ENCODE data around the gene PHLDA3. TPM values are rescaled to one million over a fixed set of nuclear protein-coding genes. Genes with fewer than 3 reads are reported as not detected.

PHLDA3 gene
- total RNA-seq, 1 experiment from 2014 or later = 3.4 TPM

- no peak for DNase-seq
- H3K27me3 ChIP-seq (ENCODE audit: control insufficient read depth, insufficient read depth, low read length) = no peaks in the 10 kb centered on the region
- H3K4me3 ChIP-seq (ENCODE audit: insufficient read depth, low read depth, low read length) = no peak overlapping the region
- H3K36me3 ChIP-seq (replicated peaks; ENCODE audit: control insufficient read depth, insufficient read depth, low read length) = no peaks in the 10 kb centered on the region
Observed at GRCh38 chr1:201427963-201428362, 41.0 kb downstream of the PHLDA3 start.

GRCh38 chr1:201426479-201427310 is 42.3 kb downstream of the PHLDA3 start:
- peak; percentile 50 for DNase-seq
- H3K36me3 ChIP-seq (replicated peaks; ENCODE audit: control insufficient read depth, insufficient read depth, low read length) = no peaks in the 10 kb centered on the region
- H3K4me3 ChIP-seq (ENCODE audit: insufficient read depth, low read depth, low read length) = no peak overlapping the region
- H3K27me3 ChIP-seq (ENCODE audit: control insufficient read depth, insufficient read depth, low read length) = no peaks in the 10 kb centered on the region

- no peak overlapping the region for H3K4me3 ChIP-seq (ENCODE audit: insufficient read depth, low read depth, low read length)
- DNase-seq = no peak
- H3K27me3 ChIP-seq (ENCODE audit: control insufficient read depth, insufficient read depth, low read length) = no peaks in the 10 kb centered on the region
- no peaks in the 10 kb centered on the region for H3K36me3 ChIP-seq (replicated peaks; ENCODE audit: control insufficient read depth, insufficient read depth, low read length)
Observed at GRCh38 chr1:201424146-201424545, 44.8 kb downstream of the PHLDA3 start.

GRCh38 chr1:201423655-201424054 is 45.3 kb downstream of the PHLDA3 start:
- no peaks in the 10 kb centered on the region for H3K27me3 ChIP-seq (ENCODE audit: control insufficient read depth, insufficient read depth, low read length)
- no peak overlapping the region for H3K4me3 ChIP-seq (ENCODE audit: insufficient read depth, low read depth, low read length)
- no peaks in the 10 kb centered on the region for H3K36me3 ChIP-seq (replicated peaks; ENCODE audit: control insufficient read depth, insufficient read depth, low read length)
- DNase-seq = no peak

- no peaks in the 10 kb centered on the region for H3K27me3 ChIP-seq (ENCODE audit: control insufficient read depth, insufficient read depth, low read length)
- DNase-seq = no peak
- H3K36me3 ChIP-seq (replicated peaks; ENCODE audit: control insufficient read depth, insufficient read depth, low read length) = no peaks in the 10 kb centered on the region
- no peak overlapping the region for H3K4me3 ChIP-seq (ENCODE audit: insufficient read depth, low read depth, low read length)
Observed at GRCh38 chr1:201422436-201423030, 46.5 kb downstream of the PHLDA3 start.

- Histone ChIP-seq H3K36me3 (replicated peaks; ENCODE audit: control insufficient read depth, insufficient read depth, low read length) (no peaks in the 10 kb centered on the region), H3K27me3 (ENCODE audit: control insufficient read depth, insufficient read depth, low read length) (no peaks in the 10 kb centered on the region), H3K4me3 (ENCODE audit: insufficient read depth, low read depth, low read length) (no peak overlapping the region)
- no peak for DNase-seq
Observed at GRCh38 chr1:201422026-201422425, 47.0 kb downstream of the PHLDA3 start.

GRCh38 chr1:201421041-201421440 is 47.9 kb downstream of the PHLDA3 start:
- no peak for DNase-seq
- no peaks in the 10 kb centered on the region for H3K27me3 ChIP-seq (ENCODE audit: control insufficient read depth, insufficient read depth, low read length)
- no peaks in the 10 kb centered on the region for H3K36me3 ChIP-seq (replicated peaks; ENCODE audit: control insufficient read depth, insufficient read depth, low read length)
- no peak overlapping the region for H3K4me3 ChIP-seq (ENCODE audit: insufficient read depth, low read depth, low read length)

- DNase-seq = no peak
- H3K36me3 ChIP-seq (replicated peaks; ENCODE audit: control insufficient read depth, insufficient read depth, low read length) = no peaks in the 10 kb centered on the region
- no peaks in the 10 kb centered on the region for H3K27me3 ChIP-seq (ENCODE audit: control insufficient read depth, insufficient read depth, low read length)
- H3K4me3 ChIP-seq (ENCODE audit: insufficient read depth, low read depth, low read length) = no peak overlapping the region
Observed at GRCh38 chr1:201420608-201421002, 48.4 kb downstream of the PHLDA3 start.

GRCh38 chr1:201419746-201420607 is 49.0 kb downstream of the PHLDA3 start:
- H3K36me3 ChIP-seq (replicated peaks; ENCODE audit: control insufficient read depth, insufficient read depth, low read length) = no peaks in the 10 kb centered on the region
- no peaks in the 10 kb centered on the region for H3K27me3 ChIP-seq (ENCODE audit: control insufficient read depth, insufficient read depth, low read length)
- no peak for DNase-seq
- no peak overlapping the region for H3K4me3 ChIP-seq (ENCODE audit: insufficient read depth, low read depth, low read length)

GRCh38 chr1:201419256-201419655 is 49.7 kb downstream of the PHLDA3 start:
- Histone ChIP-seq H3K36me3 (replicated peaks; ENCODE audit: control insufficient read depth, insufficient read depth, low read length) (no peaks in the 10 kb centered on the region), H3K27me3 (ENCODE audit: control insufficient read depth, insufficient read depth, low read length) (no peaks in the 10 kb centered on the region), H3K4me3 (ENCODE audit: insufficient read depth, low read depth, low read length) (no peak overlapping the region)
- no peak for DNase-seq

- Histone ChIP-seq H3K36me3 (replicated peaks; ENCODE audit: control insufficient read depth, insufficient read depth, low read length) (no peaks in the 10 kb centered on the region), H3K4me3 (ENCODE audit: insufficient read depth, low read depth, low read length) (no peak overlapping the region), H3K27me3 (ENCODE audit: control insufficient read depth, insufficient read depth, low read length) (no peaks in the 10 kb centered on the region)
- DNase-seq = no peak
Observed at GRCh38 chr1:201418461-201418860, 50.5 kb downstream of the PHLDA3 start.

Other genes with a start within 250 kb of the PHLDA3 start
- not detected in 2 replicates for gene PKP1, start 185.7 kb downstream of the PHLDA3 start, total RNA-seq (2014; rRNA removed; shearing (Covaris generic))
- 0.17 TPM in 1 of 2 replicates, not detected in the other for gene TNNT2, start 91.5 kb downstream of the PHLDA3 start, total RNA-seq (2014; rRNA removed; shearing (Covaris generic))
- 4.3 and 4.5 TPM in 2 replicates for gene LAD1, start 69.9 kb downstream of the PHLDA3 start, total RNA-seq (2014; rRNA removed; shearing (Covaris generic))
- 0.18 and 1.2 TPM in 2 replicates for gene TNNI1, start 47.5 kb downstream of the PHLDA3 start, total RNA-seq (2014; rRNA removed; shearing (Covaris generic))
- gene CSRP1, start 37.9 kb upstream of the PHLDA3 start, total RNA-seq (2014; rRNA removed; shearing (Covaris generic)) = 0.73 and 0.74 TPM in 2 replicates
- gene NAV1, start 69.9 kb upstream of the PHLDA3 start, total RNA-seq (2014; rRNA removed; shearing (Covaris generic)) = 13.2 and 16.7 TPM in 2 replicates